H54 (cell line): ENCODE results near the gene BBS9.
A peak's percentile ranks its signal among the peaks of the same experiment; 100 is the strongest.

Experiments
- DNase-seq: peaks from one replicate; pipeline ENCODE4 v3.0.0; 2011; ENCODE audit warnings: low spot score, mixed read lengths; ENCODE audit not compliant: insufficient read length
- FAIRE-seq: peaks from 3 replicates; lab custom pipeline; 2011; peaks lifted over from hg19 to GRCh38; lab: Jason Lieb, UNC
- POLR2A ChIP-seq: IDR thresholded peaks from 2 replicates; pipeline ENCODE4 v1.6.1; 2011; ENCODE audit warnings: low read depth, mild to moderate bottlenecking, low read length

Gene BBS9

DNA sequence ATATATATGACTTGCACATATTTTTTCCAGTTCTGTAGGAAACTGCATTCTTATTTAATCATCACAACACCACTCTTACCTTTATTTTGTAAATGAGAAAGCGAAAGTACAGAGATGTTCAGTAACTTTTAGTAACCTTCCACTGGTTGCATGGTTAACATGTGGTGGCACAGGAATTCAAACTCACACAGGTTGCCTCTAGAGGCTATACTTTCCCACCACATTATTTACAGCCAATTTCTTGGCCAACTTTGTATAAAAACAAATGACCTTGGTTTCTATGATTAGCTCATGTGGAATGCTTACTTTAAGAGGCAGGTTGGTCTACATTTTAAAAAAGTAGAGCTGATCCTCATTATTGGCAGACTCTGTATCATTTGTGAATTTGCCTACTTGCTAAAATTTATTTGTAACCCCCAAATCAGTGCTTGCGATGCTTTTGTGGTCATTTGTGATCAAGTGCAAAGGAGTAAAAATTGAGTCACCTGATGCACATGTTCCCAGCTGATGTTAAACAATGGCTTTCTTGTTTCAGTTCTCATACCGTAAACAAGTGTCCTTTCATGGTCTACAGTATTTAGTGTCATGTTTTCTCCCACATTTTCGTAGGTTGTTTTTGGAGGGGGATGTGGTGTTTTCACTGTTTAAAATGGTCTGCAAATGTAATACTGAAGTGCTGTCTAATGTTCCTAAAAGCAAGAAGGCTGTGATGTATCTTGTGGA is 14.8 kb downstream of the BBS9 start:
- no peak for TF ChIP-seq POLR2A
- DNase-seq (peak; percentile 25), FAIRE-seq (peak; percentile 90)

DNA sequence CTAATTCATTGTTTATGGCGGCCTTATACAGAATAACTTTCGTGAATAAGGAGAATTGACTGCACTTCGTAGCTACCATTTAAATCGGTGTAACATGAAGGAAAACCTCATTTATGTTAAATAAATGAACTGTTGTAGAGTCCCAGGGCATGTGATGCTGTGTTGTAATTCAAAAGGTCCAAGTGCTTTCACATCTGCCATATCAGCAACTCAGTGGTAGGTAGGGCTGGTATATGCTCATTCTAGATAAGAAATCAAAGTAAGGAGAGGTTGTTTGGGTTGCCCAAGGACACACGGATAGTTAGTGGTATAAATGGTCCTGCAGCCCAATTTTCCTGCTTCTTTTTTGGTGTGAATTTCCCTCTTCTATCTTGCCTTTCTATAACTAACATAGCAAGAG is 15.8 kb downstream of the BBS9 start:
- FAIRE-seq = peak; percentile 38
- no peak for TF ChIP-seq POLR2A
- DNase-seq = no peak

DNA sequence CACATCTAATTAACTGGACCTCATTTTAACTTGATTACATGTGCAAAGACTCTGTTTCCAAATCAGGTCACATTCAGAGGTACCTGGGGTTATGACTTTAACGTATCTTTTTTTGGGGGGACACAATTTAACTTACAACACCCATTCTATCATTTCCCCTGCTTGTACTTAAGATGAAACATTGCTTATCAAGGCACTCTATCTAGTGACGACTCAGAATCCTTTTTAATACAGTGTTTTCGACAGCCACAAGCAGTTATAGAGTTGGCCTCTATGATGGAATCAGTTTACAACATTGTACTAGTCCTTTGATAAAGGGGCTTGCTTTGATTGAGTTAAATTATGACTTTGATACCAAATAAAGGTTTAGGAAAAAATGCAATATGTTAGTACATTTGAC is 22.7 kb downstream of the BBS9 start:
- no peak for FAIRE-seq
- no peak for DNase-seq
- no peak for TF ChIP-seq POLR2A

DNA sequence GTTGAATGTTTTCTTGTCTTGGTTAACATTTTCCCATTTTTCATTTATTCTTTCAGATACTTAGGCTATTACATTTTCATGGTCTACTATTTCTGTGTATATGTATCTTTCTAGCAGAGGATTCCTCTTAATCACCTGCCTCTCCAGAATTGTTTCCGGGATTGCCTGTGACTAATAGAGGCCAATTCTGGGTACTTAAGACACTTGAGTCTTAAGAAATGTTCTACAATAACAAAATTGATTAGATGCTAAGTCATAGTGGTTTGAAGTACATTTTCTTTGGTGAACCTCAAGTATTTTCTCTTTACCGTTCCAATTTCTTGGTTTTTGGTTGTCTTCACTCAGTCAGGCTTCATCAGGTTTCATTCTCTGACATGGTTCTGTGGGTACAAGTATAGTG is 26.4 kb downstream of the BBS9 start:
- DNase-seq (no peak), FAIRE-seq (no peak)

DNA sequence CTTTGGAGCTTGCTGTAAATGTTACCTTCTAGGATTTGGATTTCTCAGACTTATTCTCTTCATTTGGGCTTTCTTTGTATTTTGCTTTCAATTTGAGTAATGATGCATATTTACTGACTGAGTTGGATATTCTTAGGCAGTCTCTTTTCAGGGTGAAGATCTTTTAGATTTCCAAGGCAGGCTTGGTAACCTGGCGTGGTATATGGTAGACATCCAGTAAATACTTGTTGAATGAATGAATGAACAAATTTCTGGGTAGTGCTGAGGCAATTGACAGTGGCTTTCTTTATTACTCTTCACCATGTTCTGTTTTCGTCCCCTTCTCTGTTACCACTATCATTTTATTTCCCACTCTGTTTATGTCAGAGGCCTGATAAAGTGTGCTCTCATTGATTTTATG is 27.1 kb downstream of the BBS9 start:
- FAIRE-seq (no peak), DNase-seq (no peak)
- TF ChIP-seq POLR2A = no peak

More for the DNA sequence above, 26.4 kb downstream of the BBS9 start:
- TF ChIP-seq POLR2A = no peak

DNA sequence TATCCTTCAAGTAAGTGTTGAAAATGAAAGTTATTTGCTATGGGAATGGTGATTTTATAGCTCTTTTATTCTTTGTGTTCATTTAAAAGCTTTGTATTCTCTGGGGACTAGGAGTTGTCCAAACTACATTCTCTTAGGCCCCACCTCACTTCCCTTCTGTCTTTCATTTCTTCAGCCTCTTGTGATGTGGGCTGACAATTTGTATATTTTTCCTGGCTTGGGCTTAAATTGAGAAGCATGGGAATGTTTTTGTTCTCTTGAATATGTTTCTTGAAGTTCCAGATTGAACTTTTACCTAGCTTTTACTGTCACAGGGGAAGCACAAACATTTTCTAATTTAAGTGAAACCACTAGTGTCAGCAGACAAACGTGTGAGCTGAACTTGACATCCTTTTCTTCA is 27.9 kb downstream of the BBS9 start:
- FAIRE-seq = no peak
- no peak for TF ChIP-seq POLR2A
- DNase-seq = no peak

DNA sequence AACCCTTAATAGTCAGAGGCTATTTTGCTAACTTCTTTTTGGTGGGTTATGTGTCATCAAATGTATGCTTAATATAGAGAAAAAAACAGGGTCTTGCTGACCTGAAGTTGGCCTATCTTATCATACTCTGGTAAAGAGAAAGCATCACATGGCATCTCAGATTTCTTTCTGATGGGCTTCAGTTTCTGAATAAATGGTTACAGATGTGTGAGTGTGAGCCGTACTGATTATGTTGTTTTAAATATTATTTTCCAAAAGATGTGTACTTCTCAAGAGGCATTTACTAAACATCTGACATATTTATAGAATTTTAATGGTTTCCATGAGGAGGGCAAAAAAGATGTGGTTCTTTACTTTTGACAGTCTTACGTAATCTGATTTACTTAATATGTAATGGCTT is 28.4 kb downstream of the BBS9 start:
- no peak for FAIRE-seq
- TF ChIP-seq POLR2A = no peak
- no peak for DNase-seq

DNA sequence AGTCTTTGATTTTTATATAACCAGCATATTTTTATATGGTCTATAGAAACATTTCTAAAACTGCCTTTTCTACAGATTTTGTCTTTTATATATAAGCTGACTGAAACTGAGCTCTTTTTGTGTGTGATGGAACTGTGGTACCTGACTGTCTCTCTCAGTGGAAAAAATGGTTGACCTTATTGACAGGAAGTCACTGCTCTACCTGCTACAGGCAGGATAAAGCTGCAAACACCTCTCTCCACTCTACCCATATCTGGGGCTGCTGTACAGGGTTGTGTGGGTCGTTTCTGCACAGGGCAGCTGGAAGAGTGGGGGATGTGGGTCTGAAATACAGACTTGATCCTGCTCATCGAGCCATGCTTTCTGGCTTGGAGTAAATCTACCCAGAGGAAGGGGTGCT is 48.5 kb downstream of the BBS9 start:
- DNase-seq (no peak), FAIRE-seq (no peak)
- TF ChIP-seq POLR2A = no peak

DNA sequence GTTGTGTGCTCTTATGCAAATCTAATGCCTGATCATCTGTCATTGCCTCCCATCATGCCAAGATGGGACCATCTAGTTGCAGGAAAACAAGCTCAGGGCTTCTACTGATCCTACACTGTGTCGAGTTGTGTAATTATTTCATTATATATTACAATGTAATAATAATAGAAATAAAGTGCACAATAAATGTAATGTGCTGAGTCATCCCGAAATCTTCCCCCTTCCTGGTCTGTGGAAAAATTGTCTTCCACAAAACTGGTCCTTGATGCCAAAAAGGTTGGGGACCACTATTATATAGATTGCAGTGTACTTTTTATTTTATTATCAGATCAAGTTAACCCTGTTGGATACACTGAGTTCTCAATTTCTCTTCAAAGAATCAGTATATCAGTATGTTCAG is 50.2 kb downstream of the BBS9 start:
- no peak for DNase-seq
- TF ChIP-seq POLR2A = no peak

DNA sequence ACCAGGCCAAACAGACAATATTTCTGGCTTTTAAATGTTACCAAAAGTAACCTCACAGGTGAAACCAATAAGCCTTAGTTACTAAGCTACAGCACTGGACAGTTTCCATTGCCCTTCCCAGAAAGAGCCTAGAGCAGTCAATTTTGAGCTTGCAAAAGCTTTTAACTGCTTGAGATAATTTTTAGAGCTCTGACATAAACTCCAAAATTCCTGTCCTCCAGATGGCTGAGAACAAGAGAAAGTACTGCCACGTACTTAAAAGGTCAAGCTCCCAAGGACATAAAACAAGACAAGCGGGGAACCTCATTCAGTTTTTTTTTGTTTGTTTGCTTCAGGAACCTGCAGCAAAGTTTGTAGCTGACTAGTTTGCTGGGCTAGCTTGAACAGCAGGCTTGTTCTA is 54.1 kb downstream of the BBS9 start:
- DNase-seq (no peak), FAIRE-seq (no peak)
- TF ChIP-seq POLR2A = no peak

More for the DNA sequence above, 50.2 kb downstream of the BBS9 start:
- FAIRE-seq = no peak

DNA sequence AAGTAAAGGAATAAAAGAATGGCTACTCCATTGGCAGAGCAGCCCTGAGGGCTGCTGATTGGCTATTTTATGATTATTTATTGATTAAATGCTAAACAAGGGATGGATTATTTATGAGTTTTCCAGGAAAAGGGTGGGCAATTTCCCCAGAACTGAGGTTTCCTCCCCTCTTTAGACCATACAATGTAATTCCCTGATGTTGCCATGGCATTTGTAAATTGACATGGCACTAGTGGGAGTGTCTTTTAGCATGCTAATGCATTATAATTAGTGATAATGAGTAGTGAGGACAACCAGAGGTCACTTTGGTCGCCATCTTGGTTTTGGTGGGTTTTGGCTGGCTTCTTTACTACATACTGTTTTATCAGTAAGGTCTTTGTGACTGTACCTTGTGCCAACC is 55.5 kb downstream of the BBS9 start:
- FAIRE-seq (no peak), DNase-seq (no peak)
- no peak for TF ChIP-seq POLR2A

DNA sequence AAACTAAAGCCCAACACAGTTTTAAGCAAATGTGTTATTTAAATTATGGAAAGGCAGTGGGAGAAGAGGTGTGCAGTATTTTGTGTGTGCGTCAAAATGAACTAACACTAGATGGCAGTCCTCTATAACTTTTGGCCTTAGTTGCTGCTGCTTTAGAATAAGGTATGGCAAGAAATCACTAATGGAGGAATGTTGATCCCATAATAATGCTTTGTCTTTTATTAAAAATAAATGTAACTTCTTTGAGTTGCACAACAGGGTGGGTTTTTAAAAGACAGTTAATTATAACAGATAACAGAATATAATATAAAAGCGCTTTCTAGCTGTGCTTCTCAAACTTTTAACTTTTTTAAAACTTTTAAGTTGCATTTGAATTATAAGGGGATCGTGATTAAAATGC is 56.4 kb downstream of the BBS9 start:
- FAIRE-seq (peak; percentile 92), DNase-seq (peak; percentile 49)
- no peak for TF ChIP-seq POLR2A

DNA sequence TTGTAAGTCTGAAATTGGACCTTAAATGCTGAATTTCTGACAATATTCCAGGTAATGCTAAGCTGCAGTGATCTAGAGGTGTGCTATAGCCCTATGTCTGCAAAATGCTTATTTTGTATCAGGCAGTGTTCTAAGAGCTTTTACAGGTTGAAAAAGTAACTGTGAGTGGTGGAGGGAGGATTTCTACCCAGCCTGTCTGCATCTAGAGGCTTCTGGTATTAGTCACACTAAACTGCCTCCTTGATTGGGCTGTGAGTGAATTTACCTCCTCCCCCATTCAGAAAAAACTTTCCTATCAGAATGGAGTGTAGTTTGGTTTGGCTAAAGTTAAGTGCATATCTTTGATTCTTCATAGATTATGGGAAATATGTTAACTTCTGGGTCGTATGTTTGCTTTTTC is 56.8 kb downstream of the BBS9 start:
- TF ChIP-seq POLR2A = no peak
- peak; percentile 71 for DNase-seq
- FAIRE-seq = peak; percentile 90

DNA sequence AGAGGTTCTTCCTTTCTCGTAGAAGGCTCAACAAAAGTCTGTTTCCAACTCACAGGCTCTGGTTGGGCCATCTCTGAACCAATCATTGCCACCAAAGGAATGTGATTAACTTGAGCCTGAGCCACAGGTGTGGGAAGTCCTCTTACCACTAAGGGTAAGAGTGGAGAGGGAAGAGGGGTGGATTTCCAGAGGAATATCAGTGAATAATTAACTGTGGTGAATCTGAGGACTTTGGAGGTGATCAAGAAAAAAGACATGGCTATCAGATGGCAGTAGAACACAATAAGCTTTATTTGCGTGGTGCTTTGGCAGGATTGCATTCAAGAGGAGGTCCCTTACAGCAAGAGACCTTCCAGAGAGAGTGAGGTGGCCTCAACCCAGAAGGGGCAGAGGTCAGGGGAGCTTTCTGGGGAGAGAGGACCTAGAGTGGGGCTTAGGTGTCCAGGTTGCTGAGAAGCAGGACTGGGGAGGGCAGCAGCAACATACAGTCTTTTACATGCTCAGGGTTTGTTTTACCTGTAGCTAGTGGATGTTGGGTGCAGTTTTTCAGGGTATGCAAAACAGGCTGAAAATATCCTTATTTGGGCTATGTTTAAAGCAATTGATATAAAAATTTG is 61.4 kb downstream of the BBS9 start:
- TF ChIP-seq POLR2A = no peak
- no peak for FAIRE-seq
- DNase-seq = no peak

DNA sequence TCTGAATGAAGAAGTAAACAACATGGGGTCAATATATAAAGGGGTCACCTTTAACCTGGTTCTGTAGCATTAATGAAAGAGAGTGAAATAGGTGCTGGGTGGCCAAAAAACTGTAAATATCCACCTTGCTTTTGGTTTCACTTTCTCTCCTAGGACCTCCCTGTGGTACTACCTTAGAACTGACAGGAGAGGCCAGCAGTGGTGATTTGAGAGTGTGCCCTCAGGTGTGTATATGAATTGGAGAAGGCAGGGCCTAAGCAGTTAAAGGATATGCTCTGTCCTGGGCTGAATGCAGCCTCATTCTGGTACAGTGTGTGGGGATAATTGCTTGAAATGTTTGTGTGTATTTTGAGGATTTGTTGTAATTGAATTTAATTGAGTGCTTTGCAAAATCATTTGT is 62.0 kb downstream of the BBS9 start:
- DNase-seq = no peak
- no peak for TF ChIP-seq POLR2A

DNA sequence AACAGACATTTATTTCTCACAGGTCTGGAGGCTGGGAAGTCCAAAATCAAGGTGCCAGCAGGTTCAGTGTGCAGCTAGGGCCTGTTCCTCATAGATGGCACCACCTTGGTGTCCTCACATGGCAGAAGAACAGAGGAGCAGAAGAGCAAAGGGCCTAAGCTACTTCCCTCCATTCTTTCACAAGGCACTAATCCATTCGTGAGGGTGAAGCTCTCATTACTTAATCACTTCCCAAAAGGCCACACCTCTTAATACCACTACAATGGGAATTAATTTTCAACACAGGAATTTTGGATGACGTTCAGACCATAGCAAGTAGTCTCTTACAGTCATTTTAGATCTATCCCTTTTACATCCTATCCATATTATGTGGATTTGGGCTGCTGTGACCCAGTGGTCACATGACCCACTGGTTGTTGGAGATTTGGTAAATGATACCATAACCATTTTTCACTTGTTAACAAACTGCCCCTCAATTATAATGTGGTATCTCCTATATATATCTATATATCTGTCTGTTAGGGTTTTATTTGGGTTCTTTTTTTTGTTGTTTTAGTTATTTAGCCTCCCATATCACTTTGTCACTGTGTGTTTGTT is 63.4 kb downstream of the BBS9 start:
- no peak for TF ChIP-seq POLR2A
- DNase-seq (no peak), FAIRE-seq (peak; percentile 20)

More for the DNA sequence above, 62.0 kb downstream of the BBS9 start:
- no peak for FAIRE-seq
